ENCODE data around the gene RNF7.

DNA sequence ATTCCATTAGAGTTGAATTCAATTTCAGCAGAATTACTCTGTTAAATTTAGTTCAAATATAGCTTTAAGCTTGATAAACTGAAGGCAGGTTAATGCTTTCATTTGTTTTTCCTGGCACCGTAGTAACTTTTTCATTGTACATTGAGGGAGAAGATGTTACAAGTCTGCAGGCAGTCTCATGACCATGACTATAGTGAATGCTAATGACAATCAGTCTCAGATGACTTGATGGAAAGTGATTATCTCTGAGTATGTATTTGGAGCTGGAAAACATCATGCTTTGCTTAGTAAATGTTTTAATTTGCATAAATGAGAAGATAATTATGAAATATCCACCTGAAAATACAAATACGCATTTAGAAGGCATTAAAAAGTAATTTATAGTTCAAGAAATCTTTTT lies 16.0 kb upstream of the RNF7 start:
- TF ChIP-seq, protein P1, sequence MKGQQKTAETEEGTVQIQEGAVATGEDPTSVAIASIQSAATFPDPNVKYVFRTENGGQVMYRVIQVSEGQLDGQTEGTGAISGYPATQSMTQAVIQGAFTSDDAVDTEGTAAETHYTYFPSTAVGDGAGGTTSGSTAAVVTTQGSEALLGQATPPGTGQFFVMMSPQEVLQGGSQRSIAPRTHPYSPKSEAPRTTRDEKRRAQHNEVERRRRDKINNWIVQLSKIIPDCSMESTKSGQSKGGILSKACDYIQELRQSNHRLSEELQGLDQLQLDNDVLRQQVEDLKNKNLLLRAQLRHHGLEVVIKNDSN (IDR thresholded peaks at IDR 0.05) = no peak
- TF ChIP-seq RAD21 (IDR thresholded peaks at IDR 0.05; ENCODE audit: low read depth) (no peak), ZBTB7A (IDR thresholded peaks at IDR 0.05; ENCODE audit: low read depth) (no peak), TCF12 (IDR thresholded peaks at IDR 0.05; ENCODE audit: low read depth) (no peak), CREB1 (IDR thresholded peaks at IDR 0.05; ENCODE audit: low read depth) (no peak), YY1 (IDR thresholded peaks at IDR 0.05; ENCODE audit: low read depth) (no peak), EP300 (IDR thresholded peaks at IDR 0.05; ENCODE audit: borderline replicate concordance) (no peak), TEAD4 (IDR thresholded peaks at IDR 0.05) (no peak), TAF1 (IDR thresholded peaks at IDR 0.05; ENCODE audit: low read depth) (no peak)
- TF ChIP-seq, protein P2, sequence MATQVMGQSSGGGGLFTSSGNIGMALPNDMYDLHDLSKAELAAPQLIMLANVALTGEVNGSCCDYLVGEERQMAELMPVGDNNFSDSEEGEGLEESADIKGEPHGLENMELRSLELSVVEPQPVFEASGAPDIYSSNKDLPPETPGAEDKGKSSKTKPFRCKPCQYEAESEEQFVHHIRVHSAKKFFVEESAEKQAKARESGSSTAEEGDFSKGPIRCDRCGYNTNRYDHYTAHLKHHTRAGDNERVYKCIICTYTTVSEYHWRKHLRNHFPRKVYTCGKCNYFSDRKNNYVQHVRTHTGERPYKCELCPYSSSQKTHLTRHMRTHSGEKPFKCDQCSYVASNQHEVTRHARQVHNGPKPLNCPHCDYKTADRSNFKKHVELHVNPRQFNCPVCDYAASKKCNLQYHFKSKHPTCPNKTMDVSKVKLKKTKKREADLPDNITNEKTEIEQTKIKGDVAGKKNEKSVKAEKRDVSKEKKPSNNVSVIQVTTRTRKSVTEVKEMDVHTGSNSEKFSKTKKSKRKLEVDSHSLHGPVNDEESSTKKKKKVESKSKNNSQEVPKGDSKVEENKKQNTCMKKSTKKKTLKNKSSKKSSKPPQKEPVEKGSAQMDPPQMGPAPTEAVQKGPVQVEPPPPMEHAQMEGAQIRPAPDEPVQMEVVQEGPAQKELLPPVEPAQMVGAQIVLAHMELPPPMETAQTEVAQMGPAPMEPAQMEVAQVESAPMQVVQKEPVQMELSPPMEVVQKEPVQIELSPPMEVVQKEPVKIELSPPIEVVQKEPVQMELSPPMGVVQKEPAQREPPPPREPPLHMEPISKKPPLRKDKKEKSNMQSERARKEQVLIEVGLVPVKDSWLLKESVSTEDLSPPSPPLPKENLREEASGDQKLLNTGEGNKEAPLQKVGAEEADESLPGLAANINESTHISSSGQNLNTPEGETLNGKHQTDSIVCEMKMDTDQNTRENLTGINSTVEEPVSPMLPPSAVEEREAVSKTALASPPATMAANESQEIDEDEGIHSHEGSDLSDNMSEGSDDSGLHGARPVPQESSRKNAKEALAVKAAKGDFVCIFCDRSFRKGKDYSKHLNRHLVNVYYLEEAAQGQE (IDR thresholded peaks at IDR 0.05; ENCODE audit: low read depth) = no peak
- TF ChIP-seq, protein P3, sequence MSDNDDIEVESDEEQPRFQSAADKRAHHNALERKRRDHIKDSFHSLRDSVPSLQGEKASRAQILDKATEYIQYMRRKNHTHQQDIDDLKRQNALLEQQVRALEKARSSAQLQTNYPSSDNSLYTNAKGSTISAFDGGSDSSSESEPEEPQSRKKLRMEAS (IDR thresholded peaks at IDR 0.05) = no peak
